Neural crest cell (in vitro differentiated cells): ENCODE results near the gene SPATA22. TPM values are rescaled to one million over a fixed set of nuclear protein-coding genes. Genes with fewer than 3 reads are reported as not detected.
A peak's percentile ranks its signal among the peaks of the same experiment; 100 is the strongest.
"Not testable (repeated sequence)": the region's sequence is repeated elsewhere in the genome, so short reads cannot be mapped to it uniquely, and the experiment has no call there.

ENCODE experiments used
- DNase-seq: peaks from one replicate; pipeline ENCODE4 v3.0.0; 2021; ENCODE audit warnings: low read depth, mixed read lengths, low spot score
- H3K27ac Mint-ChIP-seq: one replicate; pipeline ENCODE4 v1.8.0; 2021; ENCODE audit warnings: mild to moderate bottlenecking, mixed read lengths; ENCODE audit not compliant: unreplicated experiment
- H3K27me3 Mint-ChIP-seq: 2 replicates; pipeline ENCODE4 v1.8.0; 2021; ENCODE audit warnings: low read depth, mild to moderate bottlenecking, mixed read lengths
- H3K36me3 Mint-ChIP-seq: 2 replicates; pipeline ENCODE4 v1.8.0; 2021; ENCODE audit warnings: low read depth, mild to moderate bottlenecking, mixed read lengths
- H3K4me1 Mint-ChIP-seq: 2 replicates; pipeline ENCODE4 v1.8.0; 2021; ENCODE audit warnings: mixed read lengths
- H3K4me3 Mint-ChIP-seq: one replicate; pipeline ENCODE4 v1.8.0; 2021; ENCODE audit warnings: mild to moderate bottlenecking, mixed read lengths
- H3K9me3 Mint-ChIP-seq: 2 replicates; pipeline ENCODE4 v1.8.0; 2021; ENCODE audit warnings: mixed read lengths
- CTCF ChIP-seq: fragments of 200-600 bp; sonication (generic); conservative IDR thresholded peaks from 2 replicates; pipeline ENCODE4 v1.5.0; 2021; ENCODE audit warnings: antibody characterized with exemption, mild to moderate bottlenecking
- total RNA-seq: library from RNA; stranded (reverse); gene quantifications from 2 replicates; pipeline ENCODE4 v1.2.1, GENCODE V29; 2021

The SPATA22 gene
- total RNA-seq, 1 donor from 2014 or later: not detected

DNA sequence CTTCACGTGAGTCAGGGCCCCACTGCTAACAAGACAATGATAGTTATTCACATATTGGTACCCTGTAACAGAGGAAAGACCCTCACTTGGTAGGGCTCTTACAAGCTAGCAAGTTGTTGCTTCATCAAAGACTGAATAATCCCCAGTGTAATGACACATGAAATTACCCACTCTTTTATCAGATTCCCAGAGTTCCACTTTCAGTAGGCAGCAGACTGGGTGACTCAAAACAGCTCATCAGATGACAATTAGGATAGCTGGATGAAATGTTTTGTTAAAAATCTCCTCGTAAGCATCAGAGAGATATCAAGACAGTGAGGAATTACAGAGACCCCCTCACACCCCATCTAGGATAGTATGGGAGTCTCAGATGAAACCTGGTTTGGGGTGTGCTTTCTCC is 31.2 kb downstream of the SPATA22 start:
- no peak for TF ChIP-seq CTCF
- Mint-ChIP-seq H3K9me3 (no peaks in the 10 kb centered on the region), H3K4me3 (no peak overlapping the region), H3K36me3 (no peaks in the 10 kb centered on the region), H3K4me1 (no peaks in the 10 kb centered on the region), H3K27ac (no peak overlapping the region), H3K27me3 (peaks cover 57% of the 10 kb centered on the region)
- DNase-seq: no peak

DNA sequence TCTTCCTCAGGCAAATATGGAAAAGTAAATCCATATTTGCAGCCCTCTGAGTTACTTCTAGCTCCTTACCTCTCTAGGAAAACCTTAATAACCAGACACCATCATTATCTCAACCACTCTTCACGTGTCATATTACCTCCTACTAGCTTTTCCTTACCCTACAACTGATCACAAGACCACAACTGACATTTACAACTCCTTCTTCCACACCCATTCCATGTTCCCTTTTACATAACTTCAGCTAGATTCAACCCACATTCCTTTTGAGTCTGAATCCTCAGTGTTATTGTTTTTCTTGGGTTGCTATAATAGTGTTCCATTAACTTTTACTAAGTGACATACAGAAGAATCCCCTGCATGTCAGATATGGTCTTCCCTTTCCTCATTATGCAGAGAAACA is 33.3 kb downstream of the SPATA22 start:
- no peaks in the 10 kb centered on the region for H3K4me1 Mint-ChIP-seq
- no peak for TF ChIP-seq CTCF
- no peak overlapping the region for H3K4me3 Mint-ChIP-seq
- H3K27me3 Mint-ChIP-seq: peaks cover 55% of the 10 kb centered on the region
- DNase-seq: no peak
- no peaks in the 10 kb centered on the region for H3K36me3 Mint-ChIP-seq
- H3K9me3 Mint-ChIP-seq: no peaks in the 10 kb centered on the region
- H3K27ac Mint-ChIP-seq: no peak overlapping the region

DNA sequence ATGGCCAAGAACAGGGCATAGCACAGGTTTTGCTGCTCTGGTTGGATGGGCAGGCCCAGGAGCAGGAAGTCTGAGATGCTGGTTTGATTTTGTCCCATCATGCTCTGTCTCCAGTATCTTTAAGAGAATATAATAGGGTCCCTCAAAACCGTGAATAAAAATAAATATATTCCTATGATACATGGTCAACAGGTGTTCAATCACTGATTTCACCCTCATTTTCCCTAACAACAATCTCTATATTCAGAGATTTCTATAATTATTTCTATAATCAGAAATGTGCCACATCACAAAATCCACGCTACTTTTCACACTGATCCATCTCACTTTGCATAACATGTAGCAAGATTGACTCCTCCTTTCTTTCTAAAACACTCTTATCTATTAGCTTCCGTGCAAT is 37.9 kb downstream of the SPATA22 start, which contains the start of gene OR1E2:
Gene OR1E2, minus strand, starts transcription at position 101 of the 400 bp plus-strand sequence. Its CDS starts 0 bp downstream, at position 101.
- TF ChIP-seq CTCF: no peak
- Mint-ChIP-seq H3K4me1 (no peaks in the 10 kb centered on the region), H3K9me3 (peaks cover 15% of the 10 kb centered on the region), H3K27me3 (peaks cover 31% of the 10 kb centered on the region), H3K27ac (no peak within 1 kb of the TSS), H3K4me3 (no peak within 1 kb of the TSS), H3K36me3 (no peaks in the 10 kb centered on the region)
- DNase-seq: no peak

DNA sequence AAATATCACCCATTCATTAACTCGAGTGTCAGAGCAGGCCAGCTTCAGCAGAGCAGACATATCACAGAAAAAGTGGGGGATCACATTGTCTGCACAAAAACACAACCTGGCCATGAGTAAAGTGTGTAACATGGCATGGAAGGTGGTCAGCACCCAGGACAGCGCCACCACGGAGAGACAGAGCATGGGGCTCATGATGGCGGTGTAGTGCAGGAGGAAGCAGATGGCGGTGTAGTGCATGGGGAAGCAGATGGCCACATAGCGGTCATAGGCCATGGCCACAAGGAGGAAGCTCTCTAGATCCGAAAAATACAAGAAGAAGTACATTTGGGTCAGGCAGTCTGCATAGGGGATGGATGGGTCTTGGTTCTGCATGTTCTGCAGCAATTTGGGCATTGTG is 38.4 kb downstream of the SPATA22 start:
- peak; percentile 6 for DNase-seq
- Mint-ChIP-seq H3K9me3 (peaks cover 17% of the 10 kb centered on the region), H3K27me3 (peaks cover 33% of the 10 kb centered on the region)
- H3K27ac Mint-ChIP-seq, H3K4me3 Mint-ChIP-seq, H3K36me3 Mint-ChIP-seq, H3K4me1 Mint-ChIP-seq: not testable (repeated sequence)

- no peaks in the 10 kb centered on the region for H3K36me3 Mint-ChIP-seq
- peaks cover 4% of the 10 kb centered on the region for H3K9me3 Mint-ChIP-seq
- peaks cover 50% of the 10 kb centered on the region for H3K27me3 Mint-ChIP-seq
- TF ChIP-seq CTCF: no peak
- H3K27ac Mint-ChIP-seq: no peak overlapping the region
- no peak overlapping the region for H3K4me3 Mint-ChIP-seq
- no peak for DNase-seq
- no peaks in the 10 kb centered on the region for H3K4me1 Mint-ChIP-seq
Measured at GRCh38 chr17:3418222-3418621, 53.4 kb downstream of the SPATA22 start.

- no peak overlapping the region for H3K4me3 Mint-ChIP-seq
- H3K27ac Mint-ChIP-seq: no peak overlapping the region
- DNase-seq: no peak
- peaks cover 49% of the 10 kb centered on the region for H3K27me3 Mint-ChIP-seq
- H3K36me3 Mint-ChIP-seq: peaks cover 3% of the 10 kb centered on the region
- no peaks in the 10 kb centered on the region for H3K4me1 Mint-ChIP-seq
- peaks cover 8% of the 10 kb centered on the region for H3K9me3 Mint-ChIP-seq
- TF ChIP-seq CTCF: no peak
Measured at GRCh38 chr17:3415610-3416009, 56.0 kb downstream of the SPATA22 start.

DNA sequence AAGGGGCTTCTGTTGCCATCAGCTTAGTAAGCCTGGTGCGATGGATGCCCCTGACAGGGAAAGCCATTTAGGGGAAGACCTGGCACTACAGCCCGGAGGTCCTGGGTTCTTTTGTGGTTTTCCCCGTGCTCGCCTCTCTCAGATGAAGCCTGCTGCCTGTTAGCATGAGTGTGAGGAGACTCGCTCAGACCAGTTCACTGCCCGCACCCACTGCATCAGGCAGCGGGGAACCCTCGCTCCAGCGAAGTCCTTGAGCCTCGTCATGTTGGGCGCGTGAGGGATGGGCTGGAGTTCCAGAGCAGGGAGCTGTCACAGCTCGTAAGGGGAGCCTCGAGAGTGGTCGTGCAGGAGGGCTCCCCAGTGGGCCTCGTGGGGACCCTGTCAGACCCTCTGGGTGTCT is 59.4 kb downstream of the SPATA22 start:
- H3K9me3 Mint-ChIP-seq: peaks cover 11% of the 10 kb centered on the region
- H3K36me3 Mint-ChIP-seq, H3K4me3 Mint-ChIP-seq, DNase-seq, H3K4me1 Mint-ChIP-seq, H3K27ac Mint-ChIP-seq: not testable (repeated sequence)
- peaks cover 33% of the 10 kb centered on the region for H3K27me3 Mint-ChIP-seq
